Lung microvascular endothelial cell (primary cell): ENCODE data around the gene ATP5MC3. TPM values are rescaled to one million over a fixed set of nuclear protein-coding genes. Genes with fewer than 3 reads are reported as not detected.

ENCODE experiments used
- total RNA-seq: library from RNA; depleted of rRNA; stranded (reverse); fragments of >200 nt; gene quantifications from 2 replicates; pipeline ENCODE4 v1.2.1, GENCODE V29; 2014

The ATP5MC3 gene
- total RNA-seq, 1 donor from 2014 or later, result 53.4 TPM

Other genes with a start within 250 kb of the ATP5MC3 start
- 8.1 and 8.5 TPM in 2 replicates for gene CHN1, start 176.3 kb downstream of the ATP5MC3 start, total RNA-seq
- 26.6 and 44.4 TPM in 2 replicates for gene ATF2, start 13.5 kb downstream of the ATP5MC3 start, total RNA-seq